Panc1 (cell line): ENCODE measurements around the gene TMEM50B. TPM values are rescaled to one million over a fixed set of nuclear protein-coding genes. Genes with fewer than 3 reads are reported as not detected.

Source experiments
- ATAC-seq: fragments of 200-7000 bp; cut with Tn5 transposase; 2 replicates; pipeline ENCODE4 v1.9.1; 2020; ENCODE audit warnings: mild to moderate bottlenecking, moderate library complexity
- BruUV-seq: library from RNA; stranded (reverse); fragments of 400-500 nt; replicated peaks from 2 replicates; lab custom pipeline; 2021; lab: Mats Ljungman, UMichigan
- CTCF ChIA-PET: fragments of 300-600 bp; sonication (Branson Sonifier 250); formaldehyde crosslinking; loops from one replicate; lab custom pipeline; 2022; ENCODE audit warnings: antibody characterized with exemption; lab: Charles Lee
- POLR2A ChIA-PET: fragments of 300-600 bp; sonication (Branson Sonifier 250); formaldehyde crosslinking; loops from one replicate; lab custom pipeline; 2022; ENCODE audit warnings: antibody characterized with exemption; lab: Charles Lee
- DNase-seq: peaks from one replicate; pipeline ENCODE4 v3.0.0-alpha.2; 2010; ENCODE audit warnings: low read depth, low spot score
- H3K27ac ChIP-seq: 2 replicates; pipeline ENCODE4 v1.5.1; 2011; ENCODE audit warnings: mild to moderate bottlenecking, low read length, inconsistent platforms
- H3K27me3 ChIP-seq: fragments of 200-500 bp; sonication (Bioruptor generic); 2 replicates; pipeline ENCODE4 v1.6.0; 2014; ENCODE audit warnings: low read length, inconsistent platforms; ENCODE audit not compliant: control insufficient read depth, insufficient read depth
- H3K36me3 ChIP-seq: fragments of 200-500 bp; sonication (Bioruptor generic); 2 replicates; pipeline ENCODE4 v1.5.1; 2014; ENCODE audit warnings: inconsistent platforms, mild to moderate bottlenecking, low read length, moderate library complexity; ENCODE audit not compliant: control insufficient read depth, insufficient read depth
- H3K4me1 ChIP-seq: 2 replicates; pipeline ENCODE4 v1.5.1; 2011; ENCODE audit warnings: inconsistent platforms, mild to moderate bottlenecking, low read length, moderate library complexity; ENCODE audit not compliant: control insufficient read depth, insufficient read depth
- H3K4me3 ChIP-seq, 2 experiments: 2 replicates each; pipeline ENCODE4 v1.5.1; 2011 to 2012; ENCODE audit warnings: low read depth in 2 of 2, low read length in 2 of 2, mild to moderate bottlenecking in 2 of 2, inconsistent platforms in 1 of 2, moderate library complexity in 1 of 2
- H3K9me3 ChIP-seq: fragments of 200-500 bp; sonication (Bioruptor generic); 2 replicates; pipeline ENCODE4 v1.5.1; 2014; ENCODE audit warnings: low read depth, mild to moderate bottlenecking, inconsistent platforms, low read length, moderate library complexity; ENCODE audit not compliant: control insufficient read depth, insufficient read depth
- POLR2AphosphoS5 ChIP-seq: IDR thresholded peaks from 2 replicates; pipeline ENCODE4 v1.6.1; 2012; ENCODE audit warnings: mild to moderate bottlenecking, low read depth, low read length, moderate library complexity
- SIN3A ChIP-seq: IDR thresholded peaks from 2 replicates; pipeline ENCODE4 v1.6.1; 2012; ENCODE audit warnings: low read depth, mild to moderate bottlenecking, low read length, moderate library complexity, borderline replicate concordance; ENCODE audit not compliant: insufficient read depth
- TCF7L2 ChIP-seq: IDR thresholded peaks from 2 replicates; pipeline ENCODE4 v1.6.1; 2011; ENCODE audit warnings: mild to moderate bottlenecking, low read depth, low read length, inconsistent platforms
- in situ Hi-C: cut with HindIII; loops from 2 replicates; pipeline ENCODE4 v1.10.0; 2016; ENCODE audit warnings: low sequenced_read_pairs, low pct_unique_long_range_greater_than_20kb
- intact Hi-C: fragments of 100-400 bp; cut with micrococcal nuclease; formaldehyde crosslinking; loops from one replicate; pipeline ENCODE4 v1.10.0; 2022; ENCODE audit not compliant: unreplicated experiment
- total RNA-seq: library from RNA; stranded (reverse); gene quantifications from one replicate; pipeline ENCODE4 v1.2.1, GENCODE V29; 2021; ENCODE audit not compliant: unreplicated experiment
- TF ChIP-seq, protein P1 (sequence below): fragments of 450-650 bp; IDR thresholded peaks from 2 replicates; pipeline ENCODE4 v1.5.1; 2017; ENCODE audit warnings: mild to moderate bottlenecking
- TF ChIP-seq, protein P2 (sequence below), 2 experiments: IDR thresholded peaks; 2 replicates each; pipeline ENCODE4 v1.6.1; 2011 to 2012; ENCODE audit warnings: low read depth in 2 of 2, control low read depth in 1 of 2, low read length in 1 of 2, mild to moderate bottlenecking in 1 of 2, moderate library complexity in 1 of 2; ENCODE audit not compliant: insufficient read depth in 1 of 2

Gene TMEM50B
- total RNA-seq, 1 experiment from 2014 or later, result 18.5 TPM

DNA sequence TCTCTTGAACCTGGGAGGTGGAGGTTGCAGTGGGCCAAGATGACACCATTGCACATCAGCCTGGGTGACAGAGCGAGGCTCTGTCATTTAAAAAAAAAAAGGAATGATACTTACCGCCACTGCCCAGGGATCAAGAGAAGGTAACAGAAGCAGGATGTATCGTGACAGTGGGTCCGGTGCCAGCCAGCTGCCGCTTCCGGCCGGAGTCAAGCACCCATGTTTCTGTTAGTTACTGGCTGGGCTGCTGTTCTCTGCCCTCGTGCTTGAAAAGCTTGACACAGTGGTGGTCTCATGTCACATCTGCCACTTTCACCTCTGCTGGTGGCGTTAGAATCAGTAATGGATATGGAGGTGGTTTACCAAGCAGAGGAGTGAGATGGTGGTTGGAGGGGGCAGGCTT lies 55.6 kb downstream of the TMEM50B start:
- Histone ChIP-seq H3K36me3 (peaks cover 3% of the 10 kb centered on the region; the same call in 1 of the 2 replicates), H3K27me3 (no peaks in the 10 kb centered on the region), H3K27ac (no peak overlapping the region), H3K4me1 (peaks cover 3% of the 10 kb centered on the region; the same call in 1 of the 2 replicates), H3K9me3 (no peaks in the 10 kb centered on the region), H3K4me3 (no peak overlapping the region)
- POLR2A ChIA-PET, result no interaction called here
- no TSS peak for BruUV-seq
- TF ChIP-seq, protein P1, sequence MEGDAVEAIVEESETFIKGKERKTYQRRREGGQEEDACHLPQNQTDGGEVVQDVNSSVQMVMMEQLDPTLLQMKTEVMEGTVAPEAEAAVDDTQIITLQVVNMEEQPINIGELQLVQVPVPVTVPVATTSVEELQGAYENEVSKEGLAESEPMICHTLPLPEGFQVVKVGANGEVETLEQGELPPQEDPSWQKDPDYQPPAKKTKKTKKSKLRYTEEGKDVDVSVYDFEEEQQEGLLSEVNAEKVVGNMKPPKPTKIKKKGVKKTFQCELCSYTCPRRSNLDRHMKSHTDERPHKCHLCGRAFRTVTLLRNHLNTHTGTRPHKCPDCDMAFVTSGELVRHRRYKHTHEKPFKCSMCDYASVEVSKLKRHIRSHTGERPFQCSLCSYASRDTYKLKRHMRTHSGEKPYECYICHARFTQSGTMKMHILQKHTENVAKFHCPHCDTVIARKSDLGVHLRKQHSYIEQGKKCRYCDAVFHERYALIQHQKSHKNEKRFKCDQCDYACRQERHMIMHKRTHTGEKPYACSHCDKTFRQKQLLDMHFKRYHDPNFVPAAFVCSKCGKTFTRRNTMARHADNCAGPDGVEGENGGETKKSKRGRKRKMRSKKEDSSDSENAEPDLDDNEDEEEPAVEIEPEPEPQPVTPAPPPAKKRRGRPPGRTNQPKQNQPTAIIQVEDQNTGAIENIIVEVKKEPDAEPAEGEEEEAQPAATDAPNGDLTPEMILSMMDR, result no peak
- no peak for TF ChIP-seq TCF7L2
- TF ChIP-seq, protein P2, sequence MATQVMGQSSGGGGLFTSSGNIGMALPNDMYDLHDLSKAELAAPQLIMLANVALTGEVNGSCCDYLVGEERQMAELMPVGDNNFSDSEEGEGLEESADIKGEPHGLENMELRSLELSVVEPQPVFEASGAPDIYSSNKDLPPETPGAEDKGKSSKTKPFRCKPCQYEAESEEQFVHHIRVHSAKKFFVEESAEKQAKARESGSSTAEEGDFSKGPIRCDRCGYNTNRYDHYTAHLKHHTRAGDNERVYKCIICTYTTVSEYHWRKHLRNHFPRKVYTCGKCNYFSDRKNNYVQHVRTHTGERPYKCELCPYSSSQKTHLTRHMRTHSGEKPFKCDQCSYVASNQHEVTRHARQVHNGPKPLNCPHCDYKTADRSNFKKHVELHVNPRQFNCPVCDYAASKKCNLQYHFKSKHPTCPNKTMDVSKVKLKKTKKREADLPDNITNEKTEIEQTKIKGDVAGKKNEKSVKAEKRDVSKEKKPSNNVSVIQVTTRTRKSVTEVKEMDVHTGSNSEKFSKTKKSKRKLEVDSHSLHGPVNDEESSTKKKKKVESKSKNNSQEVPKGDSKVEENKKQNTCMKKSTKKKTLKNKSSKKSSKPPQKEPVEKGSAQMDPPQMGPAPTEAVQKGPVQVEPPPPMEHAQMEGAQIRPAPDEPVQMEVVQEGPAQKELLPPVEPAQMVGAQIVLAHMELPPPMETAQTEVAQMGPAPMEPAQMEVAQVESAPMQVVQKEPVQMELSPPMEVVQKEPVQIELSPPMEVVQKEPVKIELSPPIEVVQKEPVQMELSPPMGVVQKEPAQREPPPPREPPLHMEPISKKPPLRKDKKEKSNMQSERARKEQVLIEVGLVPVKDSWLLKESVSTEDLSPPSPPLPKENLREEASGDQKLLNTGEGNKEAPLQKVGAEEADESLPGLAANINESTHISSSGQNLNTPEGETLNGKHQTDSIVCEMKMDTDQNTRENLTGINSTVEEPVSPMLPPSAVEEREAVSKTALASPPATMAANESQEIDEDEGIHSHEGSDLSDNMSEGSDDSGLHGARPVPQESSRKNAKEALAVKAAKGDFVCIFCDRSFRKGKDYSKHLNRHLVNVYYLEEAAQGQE (IDR thresholded peaks at IDR 0.05; ENCODE audit: insufficient read depth in 1 of 2, low read depth in 2 of 2, low read length in 1 of 2), result no peak
- TF ChIP-seq POLR2AphosphoS5, result no peak
- TF ChIP-seq SIN3A, result no peak
- in situ Hi-C loops (no loop called here), intact Hi-C loops (no loop called here)
- ATAC-seq (no peak), DNase-seq (no peak)
- CTCF ChIA-PET, result no interaction called here

DNA sequence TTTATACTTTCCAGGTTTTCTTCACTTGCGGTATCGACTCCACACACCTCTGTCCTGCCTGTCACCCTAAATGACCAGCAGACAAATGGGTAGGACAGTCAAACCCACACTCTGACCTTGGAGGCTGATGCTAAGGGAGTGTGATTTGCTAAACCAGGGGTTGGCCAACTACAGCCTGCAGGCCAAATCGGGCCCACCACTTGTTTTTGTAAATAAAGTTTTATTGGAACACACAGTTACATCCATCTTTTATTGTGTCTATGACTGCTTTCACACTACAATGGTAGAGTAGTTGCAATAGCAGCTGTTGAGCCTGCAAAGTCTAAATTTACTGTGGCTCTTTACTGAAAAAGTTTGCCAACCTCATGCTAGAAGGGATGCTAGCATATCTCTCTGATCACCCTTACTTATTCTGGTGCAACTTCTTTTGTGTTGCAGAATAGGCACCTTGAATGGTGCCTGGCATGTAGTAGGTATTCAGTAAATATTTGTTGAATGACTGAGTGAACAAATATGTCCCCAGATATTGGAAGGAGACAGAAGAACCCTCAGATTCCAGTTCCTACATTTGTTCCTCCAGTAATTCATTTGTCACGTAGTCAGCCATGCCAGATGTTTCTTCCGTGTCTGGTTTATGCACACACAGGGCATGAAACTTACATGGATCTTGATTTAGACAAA lies 57.9 kb downstream of the TMEM50B start:
- CTCF ChIA-PET, result no interaction called here
- intact Hi-C loops (no loop called here), in situ Hi-C loops (no loop called here)
- peaks cover 3% of the 10 kb centered on the region; the same call in 1 of the 2 replicates for H3K36me3 ChIP-seq
- TF ChIP-seq SIN3A (no peak), TCF7L2 (no peak), POLR2AphosphoS5 (no peak)
- TF ChIP-seq, protein P1, result no peak
- TF ChIP-seq, protein P2 (IDR thresholded peaks at IDR 0.05; ENCODE audit: insufficient read depth in 1 of 2, low read depth in 2 of 2, low read length in 1 of 2), result no peak
- no peak overlapping the region for H3K4me3 ChIP-seq
- ATAC-seq, result no peak
- BruUV-seq, result TSS peak; percentile 39
- H3K9me3 ChIP-seq, result no peaks in the 10 kb centered on the region
- no peak overlapping the region for H3K27ac ChIP-seq
- H3K4me1 ChIP-seq, result peaks cover 19% of the 10 kb centered on the region
- POLR2A ChIA-PET, result no interaction called here
- no peak for DNase-seq
- no peaks in the 10 kb centered on the region for H3K27me3 ChIP-seq
